Natural killer cell treated with Interleukin-12 subunit alpha and Interleukin-12 subunit beta and Interleukin-15 and Interleukin-18, amount 100 ng/mL, for 72 hours (primary cell): ENCODE measurements around the gene PLA2G6. TPM values are rescaled to one million over a fixed set of nuclear protein-coding genes. Genes with fewer than 3 reads are reported as not detected.
"Not testable (repeated sequence)": the region's sequence is repeated elsewhere in the genome, so short reads cannot be mapped to it uniquely, and the experiment has no call there.

Source experiments
- ATAC-seq, 2 donors: fragments of 150-1000 bp; cut with Tn5 transposase in 1 of 2; sonication (Bioruptor Pico), chemical (Tn5 transposase) in 1 of 2; 2 replicates each; pipeline ENCODE4 v1.10.0; 2021
- DNase-seq: peaks from one replicate; pipeline ENCODE4 v3.0.0; 2022; ENCODE audit warnings: low spot score
- H3K27ac Mint-ChIP-seq, 2 donors: 1 replicate in 1 of 2; 2 replicates in 1 of 2; pipeline ENCODE4 v1.8.0; 2022; ENCODE audit warnings: mixed read lengths in 2 of 2, mild to moderate bottlenecking in 1 of 2, moderate library complexity in 1 of 2
- H3K27me3 Mint-ChIP-seq, 2 donors: 1 replicate in 1 of 2; 2 replicates in 1 of 2; pipeline ENCODE4 v1.8.0; 2022; ENCODE audit warnings: mixed read lengths in 2 of 2
- H3K36me3 Mint-ChIP-seq: one replicate; pipeline ENCODE4 v1.8.0; 2022; ENCODE audit warnings: mixed read lengths
- H3K4me1 Mint-ChIP-seq, 2 donors: 1 replicate in 1 of 2; 2 replicates in 1 of 2; pipeline ENCODE4 v1.8.0; 2022; ENCODE audit warnings: low read depth in 2 of 2, mixed read lengths in 2 of 2, mild to moderate bottlenecking in 1 of 2
- H3K4me3 Mint-ChIP-seq: one replicate; pipeline ENCODE4 v1.8.0; 2022; ENCODE audit warnings: mixed read lengths
- H3K9me3 Mint-ChIP-seq: 2 replicates; pipeline ENCODE4 v1.8.0; 2022; ENCODE audit warnings: mixed read lengths
- total RNA-seq, 2 donors: library from RNA; stranded (reverse); gene quantifications; one replicate each; pipeline ENCODE4 v1.2.3, GENCODE V29; 2022

PLA2G6 gene
- total RNA-seq, 2 donors from 2014 or later: 24.5 to 40.1 TPM

- H3K4me3 Mint-ChIP-seq: no peak overlapping the region
- ATAC-seq (no peak), DNase-seq (no peak)
- H3K27ac Mint-ChIP-seq: no peak overlapping the region
- H3K27me3 Mint-ChIP-seq: no peaks in the 10 kb centered on the region
- peaks cover 10 to 21% of the 10 kb centered on the region in 2 donors for H3K4me1 Mint-ChIP-seq
- H3K9me3 Mint-ChIP-seq: no peaks in the 10 kb centered on the region
- no peaks in the 10 kb centered on the region for H3K36me3 Mint-ChIP-seq
Observed at GRCh38 chr22:38162881-38163843, 18.5 kb downstream of the PLA2G6 start.

DNA sequence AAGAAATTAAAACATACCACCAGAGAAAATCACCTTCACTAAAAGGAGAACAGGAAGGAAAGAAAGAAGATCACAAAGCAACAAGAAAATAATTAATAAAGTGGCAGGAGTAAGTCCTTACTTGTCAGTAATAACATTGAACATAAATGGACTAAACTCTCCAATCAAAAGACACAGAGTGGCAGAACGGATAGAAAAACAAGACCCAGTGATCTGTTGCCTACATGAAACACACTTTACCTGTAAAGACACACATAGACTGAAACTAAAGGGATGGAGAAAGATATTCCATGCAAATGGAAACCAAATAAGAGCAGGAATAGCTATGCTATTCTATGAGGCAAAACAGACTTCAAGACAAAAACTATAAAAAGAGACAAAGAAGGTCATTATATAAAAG lies 25.9 kb downstream of the PLA2G6 start:
- DNase-seq (no peak), ATAC-seq (no peak)
- Mint-ChIP-seq H3K27me3 (no peaks in the 10 kb centered on the region), H3K4me1 (peaks cover 0 to 2% of the 10 kb centered on the region in 2 donors), H3K36me3 (no peaks in the 10 kb centered on the region), H3K4me3 (no peak overlapping the region), H3K9me3 (no peaks in the 10 kb centered on the region), H3K27ac (no peak overlapping the region)

DNA sequence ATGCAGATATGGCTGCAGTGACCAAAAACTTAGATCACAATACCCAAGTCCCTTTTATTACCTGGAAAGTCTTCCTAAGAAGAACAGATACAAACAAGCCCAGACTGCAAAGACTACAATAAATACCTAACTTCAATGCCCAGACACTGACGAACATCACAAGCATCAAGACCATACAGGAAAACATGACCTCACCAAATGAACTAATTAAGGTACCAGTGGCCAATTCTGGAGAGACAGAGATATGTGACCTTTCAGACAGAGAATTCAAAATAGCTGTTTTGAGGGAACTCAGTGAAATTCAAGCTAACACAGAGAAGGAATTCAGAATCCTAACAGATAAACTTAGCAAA lies 27.1 kb downstream of the PLA2G6 start:
- ATAC-seq, H3K4me1 Mint-ChIP-seq, H3K9me3 Mint-ChIP-seq, H3K36me3 Mint-ChIP-seq, H3K4me3 Mint-ChIP-seq, DNase-seq, H3K27me3 Mint-ChIP-seq: not testable (repeated sequence)
- peak overlapping the region in 1 of 2 donors; percentile 74 for H3K27ac Mint-ChIP-seq

- Mint-ChIP-seq H3K27me3 (no peaks in the 10 kb centered on the region), H3K4me1 (peaks cover 0 to 2% of the 10 kb centered on the region in 2 donors), H3K36me3 (no peaks in the 10 kb centered on the region), H3K9me3 (no peaks in the 10 kb centered on the region), H3K4me3 (no peak overlapping the region), H3K27ac (peak overlapping the region in 1 of 2 donors; percentile 74)
- ATAC-seq: no peak
- no peak for DNase-seq
Observed at GRCh38 chr22:38153821-38154562, 27.6 kb downstream of the PLA2G6 start.

DNA sequence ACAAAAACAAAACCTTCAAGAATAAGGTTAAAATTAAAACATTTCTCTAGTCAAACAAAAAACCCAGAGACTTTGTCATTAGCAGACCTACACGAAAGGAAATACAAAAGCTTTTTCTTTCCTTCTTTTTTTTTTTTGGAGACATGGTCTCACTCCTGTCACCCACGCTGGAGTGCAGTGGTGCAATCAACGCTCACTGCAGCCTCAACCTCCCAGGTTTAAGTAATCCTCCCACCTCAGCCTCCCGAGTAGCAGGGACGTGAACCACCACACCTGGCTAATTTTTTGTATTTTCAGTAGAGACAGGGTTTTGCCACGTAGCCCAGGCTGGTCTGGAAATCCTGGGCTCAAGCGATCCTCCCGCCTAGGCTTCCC lies 30.5 kb downstream of the PLA2G6 start:
- DNase-seq (no peak), ATAC-seq (no peak)
- Mint-ChIP-seq H3K4me1 (peaks cover 2 to 7% of the 10 kb centered on the region in 2 donors), H3K4me3 (no peak overlapping the region), H3K27me3 (no peaks in the 10 kb centered on the region), H3K36me3 (no peaks in the 10 kb centered on the region), H3K27ac (no peak overlapping the region), H3K9me3 (no peaks in the 10 kb centered on the region)

GRCh38 chr22:38148245-38148644 lies 33.4 kb downstream of the PLA2G6 start:
- Mint-ChIP-seq H3K4me1 (peaks cover 7 to 15% of the 10 kb centered on the region in 2 donors), H3K4me3 (peak overlapping the region; percentile 63), H3K36me3 (no peaks in the 10 kb centered on the region), H3K27me3 (no peaks in the 10 kb centered on the region), H3K9me3 (peaks cover 3% of the 10 kb centered on the region), H3K27ac (peak overlapping the region in 1 of 2 donors; percentile 63)
- ATAC-seq (no peak), DNase-seq (no peak)

DNA sequence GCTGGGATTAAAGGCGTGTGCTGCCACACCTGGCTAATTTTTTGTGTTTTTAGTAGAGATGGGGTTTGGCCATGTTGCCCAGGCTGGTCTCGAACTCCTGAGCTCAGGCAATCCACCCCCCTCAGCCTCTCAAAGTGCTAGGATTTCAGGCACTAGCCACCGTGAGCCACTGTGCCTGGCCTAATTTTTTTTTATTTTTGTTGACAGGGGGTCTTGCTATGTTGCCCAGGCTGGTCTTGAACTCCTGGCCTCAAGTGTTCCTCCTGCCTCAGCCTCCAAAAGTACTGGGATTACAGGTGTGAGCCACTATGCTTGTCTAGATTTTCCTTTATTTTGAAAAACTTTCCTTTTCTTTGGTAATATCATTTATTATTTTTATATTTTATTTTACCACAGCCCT lies 35.5 kb downstream of the PLA2G6 start:
- H3K9me3 Mint-ChIP-seq, H3K27me3 Mint-ChIP-seq, DNase-seq, H3K4me3 Mint-ChIP-seq, ATAC-seq, H3K36me3 Mint-ChIP-seq: not testable (repeated sequence)
- Mint-ChIP-seq H3K27ac (peak overlapping the region in 1 of 2 donors; percentile 65), H3K4me1 (peaks cover 16 to 31% of the 10 kb centered on the region in 2 donors)

GRCh38 chr22:38144025-38144405 lies 37.6 kb downstream of the PLA2G6 start:
- peaks cover 16 to 31% of the 10 kb centered on the region in 2 donors for H3K4me1 Mint-ChIP-seq
- H3K4me3 Mint-ChIP-seq: peak overlapping the region; percentile 76
- peaks cover 3% of the 10 kb centered on the region for H3K9me3 Mint-ChIP-seq
- no peak for DNase-seq
- peak in 1 of 2 donors; percentile 44 for ATAC-seq
- H3K27ac Mint-ChIP-seq: peak overlapping the region; percentile 80 to 95
- no peaks in the 10 kb centered on the region for H3K36me3 Mint-ChIP-seq
- H3K27me3 Mint-ChIP-seq: no peaks in the 10 kb centered on the region

DNA sequence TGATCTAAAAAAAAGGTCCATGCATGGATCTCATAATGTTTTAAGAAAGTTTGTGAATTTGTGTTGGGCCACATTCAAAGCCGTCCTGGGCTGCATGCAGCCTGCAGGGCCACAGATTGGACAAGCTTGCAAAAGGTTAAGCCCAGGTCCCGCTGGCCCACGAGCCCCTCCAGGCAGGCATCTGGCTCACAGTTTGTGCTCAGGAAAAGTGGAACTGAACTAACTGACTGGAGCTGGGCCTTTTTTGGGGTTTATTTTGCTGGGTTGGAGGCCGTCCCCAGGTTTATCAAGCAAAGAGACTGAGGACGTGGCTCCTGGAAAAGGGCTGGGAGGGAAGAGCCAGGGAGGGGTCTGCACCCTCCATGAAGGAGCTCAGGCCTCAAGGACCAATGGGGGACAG lies 39.0 kb downstream of the PLA2G6 start:
- DNase-seq: no peak
- ATAC-seq: no peak
- Mint-ChIP-seq H3K4me1 (peaks cover 16 to 25% of the 10 kb centered on the region in 2 donors), H3K36me3 (no peaks in the 10 kb centered on the region), H3K27me3 (no peaks in the 10 kb centered on the region), H3K9me3 (peaks cover 3% of the 10 kb centered on the region), H3K27ac (peak overlapping the region; percentile 80 to 95), H3K4me3 (no peak overlapping the region)

DNA sequence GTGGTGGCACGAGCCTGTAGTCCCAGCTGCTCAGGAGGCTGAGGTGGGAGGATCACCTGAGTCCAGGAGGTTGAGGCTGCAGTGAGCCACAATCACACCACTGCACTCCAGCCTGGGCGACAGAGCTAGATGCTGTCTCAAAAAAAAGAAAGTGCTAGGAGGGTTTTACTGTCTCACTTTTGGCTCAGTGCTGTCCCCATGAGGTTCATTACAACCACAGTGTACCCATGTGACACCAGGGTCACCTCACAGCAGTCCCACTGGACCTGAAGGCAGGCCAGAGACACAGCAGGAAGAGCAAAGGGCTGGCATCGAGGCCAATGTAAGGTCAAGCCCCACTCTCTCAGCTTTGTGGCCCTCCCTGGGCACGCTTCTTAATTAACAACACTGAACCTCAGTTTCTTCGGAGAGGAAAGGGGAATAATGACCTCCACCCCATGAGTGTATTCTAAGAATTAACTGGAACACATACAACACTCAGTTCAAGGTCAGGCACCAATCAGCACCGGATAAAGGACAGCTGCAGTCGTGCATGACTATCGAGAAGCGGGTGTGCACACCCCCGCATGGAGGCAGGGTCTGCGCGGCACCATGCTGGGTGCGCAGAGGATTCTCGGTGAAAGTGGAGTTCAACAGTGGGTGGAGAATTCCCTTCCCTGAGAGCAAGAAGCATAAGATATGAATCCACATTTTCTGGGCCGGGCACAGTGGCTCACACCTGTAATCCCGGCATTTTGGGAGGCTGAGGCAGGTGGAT lies 40.2 kb downstream of the PLA2G6 start:
- Mint-ChIP-seq H3K27ac (peak overlapping the region in 1 of 2 donors; percentile 14), H3K27me3 (no peaks in the 10 kb centered on the region)

DNA sequence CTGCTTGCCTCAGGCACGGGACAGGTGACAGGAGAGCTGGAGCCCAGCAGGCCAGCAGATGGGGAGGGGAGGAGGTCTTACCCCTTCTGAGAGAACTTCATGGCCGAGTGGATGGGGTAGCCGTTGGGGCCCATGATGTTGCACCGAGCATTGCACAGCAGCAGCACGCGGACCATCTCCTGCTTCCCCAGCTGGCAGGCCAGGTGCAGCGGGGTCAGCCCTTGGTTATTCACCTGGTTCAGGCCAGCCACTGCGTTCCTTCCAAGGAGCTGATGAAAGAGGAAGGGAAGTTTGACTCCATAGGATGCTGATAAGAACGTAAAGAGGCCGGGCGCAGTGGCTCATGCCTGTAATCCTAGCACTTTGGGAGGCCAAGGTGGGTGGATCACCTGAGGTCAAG lies 41.7 kb downstream of the PLA2G6 start:
- Mint-ChIP-seq H3K4me1 (peaks cover 28 to 29% of the 10 kb centered on the region in 2 donors), H3K27ac (peak overlapping the region in 1 of 2 donors; percentile 43), H3K4me3 (no peak overlapping the region), H3K9me3 (peaks cover 3% of the 10 kb centered on the region), H3K27me3 (no peaks in the 10 kb centered on the region), H3K36me3 (no peaks in the 10 kb centered on the region)
- DNase-seq (no peak), ATAC-seq (no peak)

More for the DNA sequence above, 40.2 kb downstream of the PLA2G6 start:
- no peaks in the 10 kb centered on the region for H3K36me3 Mint-ChIP-seq
- DNase-seq (no peak), ATAC-seq (no peak)
- peaks cover 3% of the 10 kb centered on the region for H3K9me3 Mint-ChIP-seq
- no peak overlapping the region for H3K4me3 Mint-ChIP-seq
- H3K4me1 Mint-ChIP-seq: peaks cover 18 to 25% of the 10 kb centered on the region in 2 donors

- no peak overlapping the region for H3K27ac Mint-ChIP-seq
- H3K4me1 Mint-ChIP-seq: peaks cover 27 to 30% of the 10 kb centered on the region in 2 donors
- no peak overlapping the region for H3K4me3 Mint-ChIP-seq
- peaks cover 3% of the 10 kb centered on the region for H3K9me3 Mint-ChIP-seq
- no peak for ATAC-seq
- no peaks in the 10 kb centered on the region for H3K36me3 Mint-ChIP-seq
- DNase-seq: no peak
- H3K27me3 Mint-ChIP-seq: no peaks in the 10 kb centered on the region
Observed at GRCh38 chr22:38138961-38139360, 42.7 kb downstream of the PLA2G6 start.

DNA sequence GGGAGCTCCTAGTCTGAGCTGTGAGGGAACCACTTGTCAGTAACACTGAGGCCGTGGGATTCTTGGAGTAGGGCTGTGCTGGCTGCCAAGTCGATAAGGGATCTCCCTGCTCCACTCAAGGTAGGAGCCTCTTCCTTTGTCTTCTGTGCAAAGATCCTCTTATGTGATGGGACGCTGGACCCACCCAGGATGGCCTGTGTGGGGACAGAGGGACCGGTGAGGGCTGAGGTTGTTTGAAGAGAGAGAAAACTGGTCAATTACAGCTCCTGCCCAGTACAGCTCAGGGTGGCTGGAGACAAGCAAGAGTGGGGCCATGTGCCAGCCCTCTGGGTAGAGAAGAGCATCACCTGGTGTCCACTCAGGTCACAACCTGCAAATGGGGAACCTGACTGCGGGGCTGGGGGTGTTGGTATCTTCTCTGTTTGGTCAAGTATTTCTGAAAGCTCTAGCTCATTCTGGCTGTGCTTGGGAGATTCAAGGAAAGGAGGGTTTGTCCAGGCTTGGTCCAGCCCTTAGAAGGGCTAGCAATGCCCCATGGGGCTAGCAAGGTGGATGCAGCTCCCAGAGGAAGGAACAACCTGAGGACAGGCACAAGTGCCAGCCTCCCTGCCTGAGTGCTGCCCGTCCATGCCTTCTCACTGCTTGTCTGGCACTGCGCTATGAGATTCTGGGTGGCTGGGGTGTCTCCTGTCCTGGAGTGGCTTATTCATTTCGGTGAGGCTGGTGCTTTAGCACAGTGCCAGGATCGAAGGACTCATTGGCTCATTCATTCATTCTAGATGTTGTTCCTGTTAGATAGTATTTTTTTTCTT lies 43.5 kb downstream of the PLA2G6 start:
- no peaks in the 10 kb centered on the region for H3K36me3 Mint-ChIP-seq
- H3K9me3 Mint-ChIP-seq: no peaks in the 10 kb centered on the region
- H3K27ac Mint-ChIP-seq: no peak overlapping the region
- peaks cover 18 to 24% of the 10 kb centered on the region in 2 donors for H3K4me1 Mint-ChIP-seq
- no peak overlapping the region for H3K4me3 Mint-ChIP-seq
- ATAC-seq: peak; percentile 11 to 43
- H3K27me3 Mint-ChIP-seq: no peaks in the 10 kb centered on the region
- no peak for DNase-seq
